ENCODE results near the gene GRK1. TPM values are rescaled to one million over a fixed set of nuclear protein-coding genes. Genes with fewer than 3 reads are reported as not detected.
"Not testable (repeated sequence)": the region's sequence is repeated elsewhere in the genome, so short reads cannot be mapped to it uniquely, and the experiment has no call there.

The GRK1 gene
- total RNA-seq, 4 donors from 2014 or later = 0.07 to 0.12 TPM; not detected in 2

DNA sequence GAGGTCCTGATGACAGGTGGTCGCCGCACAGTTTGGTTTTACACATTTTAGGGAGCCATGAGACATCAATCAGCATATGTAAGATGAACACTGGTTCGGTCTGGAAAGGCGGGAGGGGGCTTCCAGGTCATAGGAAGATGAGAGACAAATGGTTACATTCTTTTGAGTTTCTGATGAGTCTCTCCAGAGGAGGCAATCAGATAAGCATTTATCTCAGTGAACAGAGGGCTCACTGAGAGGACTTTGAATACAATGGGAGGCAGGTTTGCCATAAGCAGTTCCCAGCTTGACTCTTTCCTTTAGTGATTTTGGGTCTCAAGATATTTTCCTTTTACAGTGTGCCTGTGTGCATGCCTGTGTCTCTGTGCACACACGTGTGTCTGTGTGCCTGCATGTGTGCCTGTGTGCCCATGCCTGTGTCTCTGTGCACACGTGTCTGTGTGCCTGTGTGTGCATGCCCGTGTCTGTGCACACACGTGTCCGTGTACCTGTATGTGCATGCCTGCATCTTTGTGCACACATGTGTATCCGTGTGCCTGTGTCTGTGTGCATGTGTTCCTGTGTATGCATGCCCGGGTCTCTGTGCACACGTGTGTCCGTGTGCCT is 56.5 kb downstream of the GRK1 start:
- no peak for TF ChIP-seq POLR2A (IDR thresholded peaks at IDR 0.05)
- TF ChIP-seq, protein P1, sequence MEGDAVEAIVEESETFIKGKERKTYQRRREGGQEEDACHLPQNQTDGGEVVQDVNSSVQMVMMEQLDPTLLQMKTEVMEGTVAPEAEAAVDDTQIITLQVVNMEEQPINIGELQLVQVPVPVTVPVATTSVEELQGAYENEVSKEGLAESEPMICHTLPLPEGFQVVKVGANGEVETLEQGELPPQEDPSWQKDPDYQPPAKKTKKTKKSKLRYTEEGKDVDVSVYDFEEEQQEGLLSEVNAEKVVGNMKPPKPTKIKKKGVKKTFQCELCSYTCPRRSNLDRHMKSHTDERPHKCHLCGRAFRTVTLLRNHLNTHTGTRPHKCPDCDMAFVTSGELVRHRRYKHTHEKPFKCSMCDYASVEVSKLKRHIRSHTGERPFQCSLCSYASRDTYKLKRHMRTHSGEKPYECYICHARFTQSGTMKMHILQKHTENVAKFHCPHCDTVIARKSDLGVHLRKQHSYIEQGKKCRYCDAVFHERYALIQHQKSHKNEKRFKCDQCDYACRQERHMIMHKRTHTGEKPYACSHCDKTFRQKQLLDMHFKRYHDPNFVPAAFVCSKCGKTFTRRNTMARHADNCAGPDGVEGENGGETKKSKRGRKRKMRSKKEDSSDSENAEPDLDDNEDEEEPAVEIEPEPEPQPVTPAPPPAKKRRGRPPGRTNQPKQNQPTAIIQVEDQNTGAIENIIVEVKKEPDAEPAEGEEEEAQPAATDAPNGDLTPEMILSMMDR (IDR thresholded peaks at IDR 0.05) = no peak
- no peak overlapping the region for H3K27ac ChIP-seq
- intact Hi-C loops (cut with DNase I; ENCODE audit: low total_unique reads) = no loop called here
- peaks cover 0 to 5% of the 10 kb centered on the region in 2 donors for H3K27me3 ChIP-seq
- no peaks in the 10 kb centered on the region for H3K9me3 ChIP-seq
- H3K4me1 ChIP-seq = peaks cover 0 to 5% of the 10 kb centered on the region in 2 donors
- no peak for DNase-seq
- no peaks in the 10 kb centered on the region for H3K36me3 ChIP-seq
- no peak overlapping the region for H3K4me3 ChIP-seq

DNA sequence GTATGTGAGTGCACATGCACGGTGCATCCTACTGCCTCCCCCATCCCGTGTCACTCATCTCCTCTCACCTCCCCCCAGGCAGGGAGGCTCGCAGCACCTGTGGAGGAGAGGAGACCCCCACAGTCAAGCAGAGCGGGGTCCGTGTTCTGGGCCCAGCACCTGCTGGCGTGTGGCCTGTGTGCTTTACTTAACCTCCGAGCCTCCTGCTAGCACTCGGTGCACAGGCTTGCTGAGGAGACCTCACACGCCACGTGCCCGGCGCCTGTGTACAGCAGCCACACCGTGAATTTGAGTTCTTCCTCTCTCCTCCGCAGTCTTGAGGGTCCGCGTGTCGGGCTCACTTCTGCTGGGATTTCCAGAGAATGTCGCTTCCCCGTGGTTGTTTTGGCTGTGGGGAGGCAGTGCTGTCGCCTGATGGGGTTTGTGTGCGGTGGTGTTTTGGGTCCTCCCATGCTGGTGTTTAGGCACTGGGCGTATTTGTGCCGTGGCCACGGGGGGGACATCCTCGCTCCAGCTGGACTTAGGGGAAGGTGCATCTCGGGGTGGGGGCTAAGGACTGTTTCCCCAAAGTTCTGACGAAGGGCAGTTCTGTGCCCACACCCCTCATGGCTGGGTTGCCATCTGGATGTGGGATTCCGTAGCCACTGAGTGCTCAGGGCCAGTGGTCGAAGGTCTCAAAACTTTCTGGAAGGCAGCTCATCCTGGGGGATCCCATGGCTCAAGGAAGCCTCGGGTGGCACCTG is 57.2 kb downstream of the GRK1 start:
- peak overlapping the region in 1 of 2 donors; percentile 25 for H3K4me3 ChIP-seq
- intact Hi-C loops (cut with DNase I; ENCODE audit: low total_unique reads) = no loop called here
- DNase-seq = no peak
- TF ChIP-seq POLR2A (IDR thresholded peaks at IDR 0.05) = no peak
- TF ChIP-seq, protein P1 (IDR thresholded peaks at IDR 0.05) = no peak
- H3K9me3 ChIP-seq = no peaks in the 10 kb centered on the region
- H3K36me3 ChIP-seq = no peaks in the 10 kb centered on the region
- peaks cover 0 to 5% of the 10 kb centered on the region in 2 donors for H3K27me3 ChIP-seq
- H3K27ac ChIP-seq = no peak overlapping the region
- peaks cover 0 to 5% of the 10 kb centered on the region in 2 donors for H3K4me1 ChIP-seq

DNA sequence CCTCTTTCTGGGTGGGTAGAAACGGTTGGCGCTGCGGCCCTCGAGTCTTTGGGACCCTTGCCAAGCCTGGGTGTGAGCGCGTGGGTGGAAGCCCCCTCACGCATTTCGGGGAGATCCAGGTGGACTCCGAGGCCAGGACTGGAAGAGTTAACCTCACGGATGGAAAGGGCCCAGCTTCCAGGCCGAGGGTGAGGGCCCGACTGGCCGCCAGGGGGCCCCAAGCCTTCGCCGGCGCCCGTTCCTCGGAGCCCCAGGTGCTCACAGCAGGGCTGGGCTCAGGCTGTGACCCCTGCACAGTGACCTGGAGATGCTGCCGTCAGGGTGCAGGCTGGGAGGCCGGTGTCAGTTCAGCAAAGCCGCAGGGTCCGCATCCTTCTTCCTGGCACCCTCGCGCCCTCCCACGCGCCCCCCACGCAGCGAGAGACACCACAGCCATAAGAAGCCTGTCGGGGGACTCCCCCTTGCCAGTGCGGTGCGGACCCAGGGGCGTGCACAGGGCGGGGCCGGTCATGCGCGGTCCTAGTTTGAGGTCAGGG is 57.8 kb downstream of the GRK1 start:
- no peaks in the 10 kb centered on the region for H3K9me3 ChIP-seq
- H3K36me3 ChIP-seq = no peaks in the 10 kb centered on the region
- H3K27ac ChIP-seq = no peak overlapping the region
- H3K4me3 ChIP-seq = peak overlapping the region; percentile 25 to 42
- intact Hi-C loops (cut with DNase I; ENCODE audit: low total_unique reads) = no loop called here
- TF ChIP-seq POLR2A (IDR thresholded peaks at IDR 0.05) = peak in 1 of 2 donors; percentile 17
- TF ChIP-seq, protein P1 (IDR thresholded peaks at IDR 0.05) = peak; percentile 75 to 76 (median 76)
- peaks cover 0 to 5% of the 10 kb centered on the region in 2 donors for H3K27me3 ChIP-seq
- peaks cover 0 to 5% of the 10 kb centered on the region in 2 donors for H3K4me1 ChIP-seq
- DNase-seq = peak; percentile 61 to 71

DNA sequence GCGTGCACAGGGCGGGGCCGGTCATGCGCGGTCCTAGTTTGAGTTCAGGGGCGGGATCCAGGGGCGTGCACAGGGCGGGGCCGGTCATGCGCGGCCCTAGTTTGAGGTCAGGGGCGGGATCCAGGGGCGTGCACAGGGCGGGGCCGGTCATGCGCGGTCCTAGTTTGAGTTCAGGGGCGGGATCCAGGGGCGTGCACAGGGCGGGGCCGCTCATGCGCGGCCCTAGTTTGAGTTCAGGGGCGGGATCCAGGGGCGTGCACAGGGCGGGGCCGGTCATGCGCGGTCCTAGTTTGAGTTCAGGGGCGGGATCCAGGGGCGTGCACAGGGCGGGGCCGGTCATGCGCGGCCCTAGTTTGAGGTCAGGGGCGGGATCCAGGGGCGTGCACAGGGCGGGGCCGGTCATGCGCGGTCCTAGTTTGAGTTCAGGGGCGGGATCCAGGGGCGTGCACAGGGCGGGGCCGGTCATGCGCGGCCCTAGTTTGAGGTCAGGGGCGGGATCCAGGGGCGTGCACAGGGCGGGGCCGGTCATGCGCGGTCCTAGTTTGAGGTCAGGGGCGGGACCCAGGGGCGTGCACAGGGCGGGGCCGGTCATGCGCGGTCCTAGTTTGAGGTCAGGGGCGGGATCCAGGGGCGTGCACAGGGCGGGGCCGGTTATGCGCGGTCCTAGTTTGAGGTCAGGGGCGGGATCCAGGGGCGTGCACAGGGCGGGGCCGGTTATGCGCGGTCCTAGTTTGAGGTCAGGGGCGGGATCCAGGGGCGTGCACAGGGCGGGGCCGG is 58.5 kb downstream of the GRK1 start:
- H3K4me1 ChIP-seq; H3K27ac ChIP-seq; H3K9me3 ChIP-seq; DNase-seq; H3K27me3 ChIP-seq; H3K4me3 ChIP-seq; H3K36me3 ChIP-seq; intact Hi-C loops (cut with DNase I; ENCODE audit: low total_unique reads): not testable (repeated sequence)

DNA sequence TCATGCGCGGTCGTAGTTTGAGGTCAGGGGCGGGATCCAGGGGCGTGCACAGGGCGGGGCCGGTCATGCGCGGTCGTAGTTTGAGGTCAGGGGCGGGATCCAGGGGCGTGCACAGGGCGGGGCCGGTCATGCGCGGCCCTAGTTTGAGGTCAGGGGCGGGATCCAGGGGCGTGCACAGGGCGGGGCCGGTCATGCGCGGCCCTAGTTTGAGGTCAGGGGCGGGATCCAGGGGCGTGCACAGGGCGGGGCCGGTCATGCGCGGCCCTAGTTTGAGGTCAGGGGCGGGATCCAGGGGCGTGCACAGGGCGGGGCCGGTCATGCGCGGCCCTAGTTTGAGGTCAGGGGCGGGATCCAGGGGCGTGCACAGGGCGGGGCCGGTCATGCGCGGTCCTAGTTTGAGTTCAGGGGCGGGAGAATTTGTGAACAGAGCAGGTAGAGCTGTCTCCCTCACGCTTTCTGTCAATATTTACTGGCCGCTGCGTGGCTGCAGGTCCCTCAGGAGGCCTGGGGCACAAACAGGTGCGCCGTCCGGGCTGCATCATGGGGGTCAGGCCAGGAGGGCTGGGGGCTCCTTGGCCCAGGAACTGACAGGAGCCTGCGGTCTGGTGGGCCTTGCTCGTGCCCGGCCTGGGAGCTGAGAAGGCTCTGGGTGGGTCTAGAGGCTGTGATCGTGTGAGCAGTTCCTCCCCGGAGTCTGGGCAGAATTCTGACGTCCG is 59.2 kb downstream of the GRK1 start:
- intact Hi-C loops (cut with DNase I; ENCODE audit: low total_unique reads); H3K4me3 ChIP-seq; H3K27me3 ChIP-seq; H3K36me3 ChIP-seq; H3K4me1 ChIP-seq; H3K27ac ChIP-seq; H3K9me3 ChIP-seq; DNase-seq: not testable (repeated sequence)

Data from uterus (tissue), 4 donors.